ENCODE results near the gene NCBP1. TPM values are rescaled to one million over a fixed set of nuclear protein-coding genes. Genes with fewer than 3 reads are reported as not detected.

NCBP1 gene
- total RNA-seq, 1 donor from 2014 or later: 22.8 TPM

DNA sequence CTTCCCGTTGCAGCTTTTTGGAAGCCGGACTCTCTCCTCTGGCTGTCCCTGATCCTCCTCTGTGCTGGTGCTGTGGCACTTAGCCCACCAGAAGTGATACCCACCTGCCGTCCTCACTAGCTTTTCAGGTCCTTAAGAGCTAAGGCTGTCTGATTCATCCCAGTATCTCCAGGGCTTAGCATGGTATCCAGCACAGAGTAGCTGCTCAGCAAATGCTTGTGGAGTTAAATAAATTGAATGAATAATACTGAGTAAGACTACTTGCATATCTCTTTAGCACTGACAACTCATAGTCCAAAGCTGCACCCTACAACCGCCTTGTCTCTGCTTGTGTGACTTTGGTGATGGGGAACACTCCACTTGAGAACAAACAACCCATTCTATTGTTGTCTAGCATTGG is 71.2 kb downstream of the NCBP1 start:
- DNase-seq (no peak), ATAC-seq (no peak)
- Histone ChIP-seq H3K9me3 (no peaks in the 10 kb centered on the region), H3K36me3 (no peaks in the 10 kb centered on the region), H3K27ac (no peak overlapping the region), H3K4me3 (no peak overlapping the region), H3K27me3 (ENCODE audit: low read depth) (no peaks in the 10 kb centered on the region), H3K4me1 (no peaks in the 10 kb centered on the region)
- TF ChIP-seq, protein P1, sequence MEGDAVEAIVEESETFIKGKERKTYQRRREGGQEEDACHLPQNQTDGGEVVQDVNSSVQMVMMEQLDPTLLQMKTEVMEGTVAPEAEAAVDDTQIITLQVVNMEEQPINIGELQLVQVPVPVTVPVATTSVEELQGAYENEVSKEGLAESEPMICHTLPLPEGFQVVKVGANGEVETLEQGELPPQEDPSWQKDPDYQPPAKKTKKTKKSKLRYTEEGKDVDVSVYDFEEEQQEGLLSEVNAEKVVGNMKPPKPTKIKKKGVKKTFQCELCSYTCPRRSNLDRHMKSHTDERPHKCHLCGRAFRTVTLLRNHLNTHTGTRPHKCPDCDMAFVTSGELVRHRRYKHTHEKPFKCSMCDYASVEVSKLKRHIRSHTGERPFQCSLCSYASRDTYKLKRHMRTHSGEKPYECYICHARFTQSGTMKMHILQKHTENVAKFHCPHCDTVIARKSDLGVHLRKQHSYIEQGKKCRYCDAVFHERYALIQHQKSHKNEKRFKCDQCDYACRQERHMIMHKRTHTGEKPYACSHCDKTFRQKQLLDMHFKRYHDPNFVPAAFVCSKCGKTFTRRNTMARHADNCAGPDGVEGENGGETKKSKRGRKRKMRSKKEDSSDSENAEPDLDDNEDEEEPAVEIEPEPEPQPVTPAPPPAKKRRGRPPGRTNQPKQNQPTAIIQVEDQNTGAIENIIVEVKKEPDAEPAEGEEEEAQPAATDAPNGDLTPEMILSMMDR (IDR thresholded peaks at IDR 0.05): no peak
- intact Hi-C loops (cut with DNase I): no loop called here

DNA sequence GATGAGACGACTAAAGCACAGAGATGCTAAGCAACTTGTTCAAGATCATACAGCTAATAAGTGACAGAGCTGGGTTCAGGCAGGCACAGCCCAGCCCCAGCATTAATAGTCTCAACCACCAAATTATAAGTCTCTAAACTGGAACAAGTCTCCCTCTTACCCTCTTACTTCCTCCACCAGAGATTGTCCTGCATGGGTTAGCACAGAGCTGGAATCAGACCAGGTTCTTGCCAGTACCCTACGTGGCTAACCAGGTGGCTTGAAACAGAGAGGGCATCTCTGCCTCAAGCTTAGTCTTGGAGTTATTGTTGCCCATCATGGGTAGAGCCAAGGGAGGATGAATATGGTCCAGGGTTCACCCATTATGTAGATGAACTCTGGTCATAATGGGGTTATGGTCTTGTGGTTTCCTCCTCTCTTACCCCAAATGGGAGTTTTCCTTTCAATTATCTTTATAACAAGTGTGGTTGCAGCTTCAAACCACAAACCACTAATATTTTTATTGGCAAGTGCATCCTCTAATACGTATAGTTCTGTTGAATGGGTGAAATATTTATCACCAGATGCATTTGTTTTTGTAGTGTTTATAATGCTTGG is 71.8 kb downstream of the NCBP1 start:
- H3K27ac ChIP-seq: no peak overlapping the region
- H3K4me3 ChIP-seq: no peak overlapping the region
- H3K9me3 ChIP-seq: no peaks in the 10 kb centered on the region
- TF ChIP-seq, protein P1 (IDR thresholded peaks at IDR 0.05): no peak
- no peaks in the 10 kb centered on the region for H3K4me1 ChIP-seq
- DNase-seq (no peak), ATAC-seq (no peak)
- no peaks in the 10 kb centered on the region for H3K36me3 ChIP-seq
- H3K27me3 ChIP-seq (ENCODE audit: low read depth): no peaks in the 10 kb centered on the region
- intact Hi-C loops (cut with DNase I): no loop called here

DNA sequence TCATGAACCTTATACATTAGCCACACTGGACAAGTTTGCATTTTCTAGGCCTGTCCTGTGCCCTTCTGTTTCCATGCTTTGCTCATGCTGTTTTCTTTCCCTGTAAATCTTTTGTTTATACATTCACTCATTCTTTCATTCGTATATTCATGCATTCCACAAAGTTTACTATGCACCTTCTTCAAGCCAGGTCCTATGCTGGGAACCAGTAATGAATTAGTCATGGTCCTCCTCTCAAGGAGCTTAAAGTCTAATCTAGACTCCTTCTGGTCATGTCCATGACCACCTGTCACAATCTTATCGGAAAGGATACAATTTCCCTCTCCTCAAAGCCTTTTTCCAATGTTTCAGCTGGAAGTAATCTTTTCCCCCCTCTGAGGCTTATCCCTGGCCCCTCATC is 72.6 kb downstream of the NCBP1 start:
- H3K9me3 ChIP-seq: no peaks in the 10 kb centered on the region
- no peak overlapping the region for H3K4me3 ChIP-seq
- TF ChIP-seq, protein P1 (IDR thresholded peaks at IDR 0.05): no peak
- no peak overlapping the region for H3K27ac ChIP-seq
- ATAC-seq: no peak
- no peaks in the 10 kb centered on the region for H3K36me3 ChIP-seq
- H3K27me3 ChIP-seq (ENCODE audit: low read depth): peaks cover under 1% of the 10 kb centered on the region
- DNase-seq: no peak
- intact Hi-C loops (cut with DNase I): no loop called here
- no peaks in the 10 kb centered on the region for H3K4me1 ChIP-seq

DNA sequence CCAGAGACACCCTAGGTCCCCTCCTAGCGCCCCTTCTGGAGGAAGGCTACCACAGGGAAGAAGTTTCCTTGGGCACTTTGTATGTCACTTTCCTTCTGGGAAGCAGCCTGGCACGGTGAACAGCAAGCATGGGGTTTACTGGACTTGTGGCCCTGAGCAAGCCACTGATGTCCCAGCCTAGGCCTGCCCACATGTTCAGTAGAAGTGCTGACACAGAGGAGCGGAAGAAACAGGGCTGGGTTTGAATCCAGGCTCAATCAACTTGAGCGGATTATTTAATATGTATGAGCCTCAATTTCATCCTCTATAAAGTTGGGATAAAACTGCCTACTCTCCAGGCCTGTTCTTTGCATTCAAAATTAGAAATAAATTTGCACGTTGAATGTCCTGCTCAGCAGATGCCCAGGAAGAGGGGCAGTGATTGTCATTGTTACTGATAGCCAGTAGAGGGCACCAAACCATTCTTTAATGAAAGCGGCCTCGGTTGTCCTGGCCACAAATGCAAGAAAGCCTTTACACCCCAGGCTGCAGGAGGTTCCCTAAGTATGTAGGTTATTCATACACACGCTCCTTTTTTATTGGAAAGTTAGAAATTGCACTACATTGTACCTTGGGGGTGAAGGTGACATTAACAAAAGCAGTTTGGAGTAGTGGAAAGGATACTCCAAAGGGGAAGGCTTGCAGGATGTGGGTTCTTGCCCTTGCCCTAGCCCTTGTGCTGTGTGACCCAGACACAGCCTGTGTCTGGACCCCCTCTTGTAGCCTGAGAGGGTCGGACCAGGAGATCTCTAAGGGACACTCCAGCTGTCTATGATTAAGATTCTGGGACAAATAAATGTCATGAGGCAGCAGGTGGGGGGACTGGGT is 77.0 kb downstream of the NCBP1 start:
- Histone ChIP-seq H3K27ac (no peak overlapping the region), H3K36me3 (no peaks in the 10 kb centered on the region), H3K4me3 (no peak overlapping the region), H3K4me1 (no peaks in the 10 kb centered on the region), H3K9me3 (no peaks in the 10 kb centered on the region), H3K27me3 (ENCODE audit: low read depth) (peaks cover 6% of the 10 kb centered on the region)
- DNase-seq (no peak), ATAC-seq (peak; percentile 85 to 89)
- intact Hi-C loops (cut with DNase I): no loop called here
- TF ChIP-seq, protein P1 (IDR thresholded peaks at IDR 0.05): peak; percentile 87

DNA sequence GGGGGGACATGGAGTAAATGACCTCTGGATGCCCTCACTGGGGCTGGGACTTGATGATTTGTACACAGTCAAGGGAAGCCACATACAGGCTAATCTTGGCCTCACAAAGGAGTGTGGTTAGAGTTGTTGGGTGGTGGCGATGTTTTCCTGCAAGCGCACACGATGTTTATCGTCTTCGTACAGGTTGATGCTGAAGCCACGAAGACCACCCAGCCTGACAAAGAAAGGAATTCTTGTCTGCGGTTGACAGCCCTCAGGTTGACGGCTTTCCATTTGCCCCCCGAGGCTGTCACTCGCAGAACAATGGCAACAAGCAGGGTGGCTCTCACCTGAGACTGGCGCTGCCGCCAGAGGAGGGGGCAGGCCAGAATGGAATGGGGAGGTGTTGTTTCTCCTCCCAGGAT is 77.6 kb downstream of the NCBP1 start:
- Histone ChIP-seq H3K27me3 (ENCODE audit: low read depth) (peaks cover 6% of the 10 kb centered on the region), H3K4me3 (no peak overlapping the region), H3K27ac (no peak overlapping the region), H3K9me3 (no peaks in the 10 kb centered on the region), H3K4me1 (no peaks in the 10 kb centered on the region), H3K36me3 (no peaks in the 10 kb centered on the region)
- DNase-seq (no peak), ATAC-seq (no peak)
- TF ChIP-seq, protein P1 (IDR thresholded peaks at IDR 0.05): no peak
- intact Hi-C loops (cut with DNase I): no loop called here
